Loucy (cell line): ENCODE results near the gene IGFBP6.

Experiments used
- H2AFZ ChIP-seq: fragments of 200-600 bp; sonication (generic); 2 replicates; pipeline ENCODE4 v1.6.0; 2016; ENCODE audit warnings: antibody characterized with exemption, mild to moderate bottlenecking, low read length, moderate library complexity
- H3F3A ChIP-seq: fragments of 200-600 bp; 2 replicates; pipeline ENCODE4 v1.6.0; 2016; ENCODE audit warnings: antibody characterized with exemption, low read depth, mild to moderate bottlenecking
- H3K27me3 ChIP-seq: fragments of 200-600 bp; sonication (generic); 2 replicates; pipeline ENCODE4 v1.6.1; 2014; ENCODE audit warnings: low read length, mild to moderate bottlenecking; ENCODE audit not compliant: insufficient read depth, poor library complexity, severe bottlenecking
- H3K36me3 ChIP-seq: fragments of 200-600 bp; sonication (generic); 2 replicates; pipeline ENCODE4 v1.6.1; 2016; ENCODE audit warnings: low read length; ENCODE audit not compliant: insufficient read depth
- H3K4me1 ChIP-seq: fragments of 200-600 bp; sonication (generic); 2 replicates; pipeline ENCODE4 v1.5.1; 2014; ENCODE audit warnings: low read length, mild to moderate bottlenecking; ENCODE audit not compliant: insufficient read depth, poor library complexity, severe bottlenecking
- H3K4me2 ChIP-seq: fragments of 200-600 bp; sonication (generic); 2 replicates; pipeline ENCODE4 v1.6.0; 2014; ENCODE audit warnings: antibody characterized with exemption, low read length, low read depth, mild to moderate bottlenecking; ENCODE audit not compliant: poor library complexity, severe bottlenecking
- H3K4me3 ChIP-seq: fragments of 200-600 bp; sonication (generic); 2 replicates; pipeline ENCODE4 v1.5.1; 2014; ENCODE audit warnings: low read length, mild to moderate bottlenecking, mixed read lengths; ENCODE audit not compliant: poor library complexity, severe bottlenecking
- H3K79me2 ChIP-seq: fragments of 200-600 bp; sonication (generic); 2 replicates; pipeline ENCODE4 v1.6.1; 2014; ENCODE audit warnings: low read length; ENCODE audit not compliant: insufficient read depth
- H3K9ac ChIP-seq: fragments of 200-600 bp; sonication (generic); 2 replicates; pipeline ENCODE4 v1.6.0; 2014; ENCODE audit warnings: mild to moderate bottlenecking, low read depth, low read length, moderate library complexity; ENCODE audit not compliant: poor library complexity, severe bottlenecking
- H3K9me2 ChIP-seq: fragments of 200-600 bp; sonication (generic); replicated peaks from 2 replicates; pipeline ENCODE4 v1.6.1; 2016; ENCODE audit warnings: low read depth, low read length, mixed read lengths
- H3K9me3 ChIP-seq: fragments of 200-600 bp; sonication (generic); 2 replicates; pipeline ENCODE4 v1.6.1; 2014; ENCODE audit warnings: mild to moderate bottlenecking, antibody characterized with exemption, low read length, low read depth; ENCODE audit not compliant: insufficient read depth
- H4K20me1 ChIP-seq: fragments of 200-600 bp; sonication (generic); 2 replicates; pipeline ENCODE4 v1.6.0; 2014; ENCODE audit warnings: antibody characterized with exemption, low read length, mild to moderate bottlenecking; ENCODE audit not compliant: insufficient read depth, poor library complexity, severe bottlenecking
- EZH2phosphoT487 ChIP-seq: fragments of 200-600 bp; IDR thresholded peaks from 2 replicates; pipeline ENCODE4 v1.6.1; 2018; ENCODE audit warnings: antibody characterized with exemption, mild to moderate bottlenecking, moderate library complexity, borderline replicate concordance
- TF ChIP-seq, protein P1 (sequence below): fragments of 200-600 bp; sonication (generic); conservative IDR thresholded peaks from 2 replicates; pipeline ENCODE4 v1.5.1; 2014; ENCODE audit warnings: mild to moderate bottlenecking, antibody characterized with exemption, low read length

Gene IGFBP6

DNA sequence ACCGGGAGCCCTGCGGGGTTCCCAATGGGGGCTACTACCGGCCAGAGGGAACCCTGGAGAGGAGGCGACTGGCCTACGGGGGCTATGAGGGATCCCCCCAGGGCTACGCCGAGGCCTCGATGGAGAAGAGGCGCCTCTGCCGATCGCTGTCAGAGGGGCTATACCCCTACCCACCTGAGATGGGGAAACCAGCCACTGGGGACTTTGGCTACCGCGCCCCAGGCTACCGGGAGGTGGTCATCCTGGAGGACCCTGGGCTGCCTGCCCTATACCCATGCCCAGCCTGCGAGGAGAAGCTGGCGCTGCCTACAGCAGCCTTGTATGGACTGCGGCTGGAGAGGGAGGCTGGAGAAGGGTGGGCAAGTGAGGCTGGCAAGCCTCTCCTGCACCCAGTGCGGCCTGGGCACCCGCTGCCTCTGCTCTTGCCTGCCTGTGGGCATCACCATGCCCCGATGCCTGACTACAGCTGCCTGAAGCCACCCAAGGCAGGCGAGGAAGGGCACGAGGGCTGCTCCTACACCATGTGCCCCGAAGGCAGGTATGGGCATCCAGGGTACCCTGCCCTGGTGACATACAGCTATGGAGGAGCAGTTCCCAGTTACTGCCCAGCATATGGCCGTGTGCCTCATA, 37.9 kb upstream of the IGFBP6 start:
- no peak overlapping the region for H3K4me3 ChIP-seq
- no peak overlapping the region for H3K9ac ChIP-seq
- no peak overlapping the region for H2AFZ ChIP-seq
- peaks cover 6% of the 10 kb centered on the region for H3K4me1 ChIP-seq
- H3K9me2 ChIP-seq, result no peaks in the 10 kb centered on the region
- no peak for TF ChIP-seq EZH2phosphoT487
- TF ChIP-seq, protein P1, sequence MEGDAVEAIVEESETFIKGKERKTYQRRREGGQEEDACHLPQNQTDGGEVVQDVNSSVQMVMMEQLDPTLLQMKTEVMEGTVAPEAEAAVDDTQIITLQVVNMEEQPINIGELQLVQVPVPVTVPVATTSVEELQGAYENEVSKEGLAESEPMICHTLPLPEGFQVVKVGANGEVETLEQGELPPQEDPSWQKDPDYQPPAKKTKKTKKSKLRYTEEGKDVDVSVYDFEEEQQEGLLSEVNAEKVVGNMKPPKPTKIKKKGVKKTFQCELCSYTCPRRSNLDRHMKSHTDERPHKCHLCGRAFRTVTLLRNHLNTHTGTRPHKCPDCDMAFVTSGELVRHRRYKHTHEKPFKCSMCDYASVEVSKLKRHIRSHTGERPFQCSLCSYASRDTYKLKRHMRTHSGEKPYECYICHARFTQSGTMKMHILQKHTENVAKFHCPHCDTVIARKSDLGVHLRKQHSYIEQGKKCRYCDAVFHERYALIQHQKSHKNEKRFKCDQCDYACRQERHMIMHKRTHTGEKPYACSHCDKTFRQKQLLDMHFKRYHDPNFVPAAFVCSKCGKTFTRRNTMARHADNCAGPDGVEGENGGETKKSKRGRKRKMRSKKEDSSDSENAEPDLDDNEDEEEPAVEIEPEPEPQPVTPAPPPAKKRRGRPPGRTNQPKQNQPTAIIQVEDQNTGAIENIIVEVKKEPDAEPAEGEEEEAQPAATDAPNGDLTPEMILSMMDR, result no peak
- no peaks in the 10 kb centered on the region for H3F3A ChIP-seq
- no peaks in the 10 kb centered on the region for H3K36me3 ChIP-seq
- H3K9me3 ChIP-seq, result no peaks in the 10 kb centered on the region
- H3K27me3 ChIP-seq, result no peaks in the 10 kb centered on the region
- H3K4me2 ChIP-seq, result no peak overlapping the region
- H3K79me2 ChIP-seq, result no peaks in the 10 kb centered on the region
- H4K20me1 ChIP-seq, result no peaks in the 10 kb centered on the region

DNA sequence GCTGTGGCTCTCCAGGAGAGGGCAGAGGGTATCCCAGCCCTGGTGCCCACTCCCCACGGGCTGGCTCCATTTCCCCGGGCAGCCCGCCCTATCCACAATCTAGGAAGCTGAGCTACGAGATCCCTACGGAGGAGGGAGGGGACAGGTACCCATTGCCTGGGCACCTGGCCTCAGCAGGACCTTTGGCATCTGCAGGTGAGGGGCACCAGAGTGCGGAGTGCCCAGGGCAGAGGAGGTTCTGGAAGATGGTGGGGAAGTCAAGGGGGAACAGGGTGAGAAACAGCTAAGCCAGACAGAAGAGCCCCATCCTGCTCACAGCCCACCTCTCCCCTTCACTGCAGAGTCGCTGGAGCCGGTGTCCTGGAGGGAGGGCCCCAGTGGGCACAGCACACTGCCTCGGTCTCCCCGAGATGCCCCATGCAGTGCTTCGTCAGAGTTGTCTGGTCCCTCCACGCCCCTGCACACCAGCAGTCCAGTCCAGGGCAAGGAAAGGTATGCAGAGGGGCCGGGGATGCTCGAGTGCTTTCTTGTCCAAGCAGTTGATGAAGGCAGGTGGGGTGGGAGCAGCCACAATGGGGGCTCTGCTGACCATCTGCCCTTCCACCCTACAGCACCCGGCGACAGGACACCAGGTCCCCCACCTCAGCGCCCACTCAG, 37.3 kb upstream of the IGFBP6 start:
- H3K9ac ChIP-seq, result no peak overlapping the region
- no peak overlapping the region for H2AFZ ChIP-seq
- peaks cover 6% of the 10 kb centered on the region for H3K4me1 ChIP-seq
- no peaks in the 10 kb centered on the region for H3F3A ChIP-seq
- H3K27me3 ChIP-seq, result no peaks in the 10 kb centered on the region
- H3K9me2 ChIP-seq, result no peaks in the 10 kb centered on the region
- H3K4me2 ChIP-seq, result no peak overlapping the region
- TF ChIP-seq EZH2phosphoT487, result no peak
- TF ChIP-seq, protein P1, result no peak
- no peak overlapping the region for H3K4me3 ChIP-seq
- H3K79me2 ChIP-seq, result no peaks in the 10 kb centered on the region
- H3K36me3 ChIP-seq, result peaks cover under 1% of the 10 kb centered on the region; the same call in 1 of the 2 replicates
- no peaks in the 10 kb centered on the region for H4K20me1 ChIP-seq
- no peaks in the 10 kb centered on the region for H3K9me3 ChIP-seq

DNA sequence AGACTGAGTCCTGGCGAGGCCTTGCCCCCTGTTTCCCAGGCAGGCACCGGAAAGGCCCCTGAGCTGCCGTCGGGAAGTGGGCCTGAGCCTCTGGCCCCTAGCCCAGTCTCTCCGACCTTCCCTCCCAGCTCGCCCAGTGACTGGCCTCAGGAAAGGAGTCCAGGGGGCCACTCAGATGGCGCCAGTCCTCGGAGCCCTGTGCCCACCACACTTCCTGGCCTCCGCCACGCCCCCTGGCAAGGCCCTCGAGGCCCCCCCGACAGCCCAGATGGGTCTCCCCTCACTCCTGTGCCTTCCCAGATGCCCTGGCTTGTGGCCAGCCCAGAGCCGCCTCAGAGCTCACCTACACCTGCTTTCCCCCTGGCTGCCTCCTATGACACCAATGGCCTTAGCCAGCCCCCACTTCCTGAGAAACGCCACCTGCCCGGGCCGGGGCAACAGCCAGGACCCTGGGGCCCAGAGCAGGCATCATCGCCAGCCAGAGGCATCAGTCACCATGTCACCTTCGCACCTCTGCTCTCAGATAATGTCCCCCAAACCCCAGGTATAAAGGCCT, 36.7 kb upstream of the IGFBP6 start:
- TF ChIP-seq EZH2phosphoT487, result no peak
- TF ChIP-seq, protein P1, result no peak
- no peaks in the 10 kb centered on the region for H3K27me3 ChIP-seq
- H3F3A ChIP-seq, result no peaks in the 10 kb centered on the region
- no peaks in the 10 kb centered on the region for H3K9me3 ChIP-seq
- no peak overlapping the region for H3K9ac ChIP-seq
- no peaks in the 10 kb centered on the region for H4K20me1 ChIP-seq
- peaks cover 1% of the 10 kb centered on the region for H3K4me1 ChIP-seq
- H3K36me3 ChIP-seq, result peaks cover 6% of the 10 kb centered on the region; the same call in 1 of the 2 replicates
- no peaks in the 10 kb centered on the region for H3K9me2 ChIP-seq
- no peak overlapping the region for H3K4me3 ChIP-seq
- no peak overlapping the region for H2AFZ ChIP-seq
- no peak overlapping the region for H3K4me2 ChIP-seq
- no peaks in the 10 kb centered on the region for H3K79me2 ChIP-seq
